Brain pericyte (primary cell): ENCODE measurements around the gene TCF7.

Experiments used
- DNase-seq: peaks from one replicate; pipeline ENCODE4 v3.0.0-alpha.2; 2012; ENCODE audit warnings: low read depth, low spot score

TCF7 gene

GRCh38 chr5:134177369-134178095 is 63.1 kb downstream of the TCF7 start:
- no peak for DNase-seq

DNA sequence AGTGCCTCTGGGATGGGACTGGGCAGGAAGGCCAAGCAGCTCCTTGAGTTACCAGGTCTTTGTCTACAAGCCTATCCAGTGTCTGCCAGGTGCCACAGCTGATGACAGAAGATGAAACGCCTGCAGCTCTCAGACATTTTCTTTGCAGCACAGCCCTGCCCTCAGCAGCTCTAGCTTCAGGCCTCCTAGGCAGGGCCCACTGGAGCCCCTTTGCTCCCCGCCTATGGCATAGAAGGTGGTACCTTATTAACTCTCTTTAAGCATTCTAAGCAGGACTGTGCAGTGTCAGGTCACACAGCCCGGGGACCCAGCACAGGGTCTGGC is 63.6 kb downstream of the TCF7 start:
- no peak for DNase-seq

DNA sequence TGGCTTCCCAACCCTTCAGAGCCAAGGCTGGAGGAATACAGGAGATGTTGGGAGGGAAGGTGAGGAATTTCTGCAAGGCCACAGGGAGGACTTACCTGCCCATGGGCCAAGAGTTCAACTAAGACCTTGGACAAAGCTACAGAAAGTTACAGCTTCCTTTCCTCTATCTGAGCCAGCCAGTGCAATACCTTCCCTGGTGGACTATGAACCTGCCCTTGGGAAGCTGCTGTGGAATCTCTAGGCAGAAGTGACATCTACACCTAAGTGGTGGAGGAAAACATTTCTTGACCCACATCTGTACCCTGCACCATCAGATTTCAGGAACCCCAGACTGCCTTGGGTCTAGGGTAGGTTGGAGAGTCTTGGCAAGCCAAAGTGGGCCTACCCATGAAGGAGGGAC is 69.0 kb downstream of the TCF7 start:
- DNase-seq: no peak

DNA sequence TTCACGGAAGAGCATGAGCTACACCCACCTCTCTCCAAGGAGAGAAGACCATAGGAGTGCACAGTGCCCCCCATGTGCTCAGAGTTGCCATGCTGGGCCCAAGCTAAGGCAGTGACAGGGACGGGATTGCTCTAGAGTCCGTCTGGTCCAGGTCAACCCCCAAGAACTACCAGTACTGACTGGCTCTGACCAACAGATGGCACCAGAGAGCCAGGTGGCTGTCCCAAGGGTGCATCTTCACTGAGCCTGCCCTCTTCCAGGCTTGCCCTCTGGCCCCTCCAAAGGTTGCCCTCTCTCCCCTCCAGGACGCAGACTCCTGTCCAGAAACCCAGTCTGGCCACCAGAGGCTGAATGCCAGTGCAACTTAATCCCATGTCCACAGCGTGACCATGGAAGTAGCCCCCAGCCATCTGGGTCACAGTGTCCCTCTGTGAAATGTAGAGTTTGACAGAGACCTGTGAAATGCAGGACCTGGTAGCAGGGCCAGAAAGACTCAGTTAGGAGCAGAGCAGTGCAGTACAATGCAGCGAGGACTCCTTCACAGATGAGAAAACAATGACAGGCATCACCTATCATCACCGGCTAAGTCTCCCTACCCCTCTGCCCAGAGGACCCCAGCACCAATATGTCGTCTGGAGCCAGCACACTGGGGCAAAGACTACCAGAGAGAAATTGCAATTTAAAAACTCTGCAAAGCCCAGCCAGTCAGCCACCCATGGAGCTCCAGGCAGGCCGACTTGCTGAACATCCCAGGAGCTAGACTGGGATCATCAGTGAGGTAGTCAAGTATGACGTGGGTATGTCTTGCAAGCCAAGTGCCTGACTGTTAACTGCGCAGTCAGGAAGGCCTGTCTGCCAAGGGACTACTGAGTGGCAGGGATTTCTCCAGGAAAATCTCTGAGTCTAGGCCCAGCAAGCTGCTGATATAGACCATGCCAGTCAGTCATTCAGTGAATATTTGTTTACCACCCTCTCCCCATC is 70.0 kb downstream of the TCF7 start:
- no peak for DNase-seq

DNA sequence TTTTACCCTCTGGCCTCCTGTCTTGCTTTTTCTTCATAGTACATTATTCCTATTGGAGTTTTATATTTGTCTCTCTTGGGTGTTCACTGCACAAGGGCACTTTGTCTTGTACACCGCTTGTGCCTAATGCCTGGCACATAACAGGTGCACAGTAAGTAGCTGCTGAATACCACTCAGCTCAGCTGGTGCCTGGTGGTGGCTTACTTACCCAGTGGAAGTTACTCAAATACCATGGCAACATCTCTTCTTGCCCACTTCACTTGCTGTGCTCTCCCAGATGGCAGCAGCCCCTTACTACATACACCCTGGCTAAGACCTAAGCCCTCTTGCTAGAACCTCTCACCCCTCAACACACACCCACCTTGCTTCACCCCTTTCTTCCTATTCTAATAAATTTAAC is 73.6 kb downstream of the TCF7 start:
- DNase-seq: no peak

DNA sequence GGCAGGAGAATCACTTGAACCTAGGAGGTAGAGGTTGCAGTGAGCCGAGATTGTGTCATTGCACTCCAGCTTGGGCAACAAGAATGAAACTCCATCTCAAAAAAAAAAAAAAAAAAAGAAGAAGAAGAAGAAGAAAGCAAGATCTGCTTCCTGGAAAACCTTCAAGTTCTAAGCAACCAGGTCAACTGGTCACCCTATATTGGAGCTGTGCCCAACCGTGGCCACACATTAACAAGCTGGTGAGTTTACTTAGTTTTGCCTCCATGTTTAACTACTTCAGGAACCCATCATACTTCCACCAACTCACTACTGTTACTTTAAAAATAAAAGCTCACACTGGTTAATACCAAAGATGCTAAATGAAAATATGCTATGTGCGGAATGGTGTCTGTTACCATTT is 74.5 kb downstream of the TCF7 start:
- DNase-seq: no peak

DNA sequence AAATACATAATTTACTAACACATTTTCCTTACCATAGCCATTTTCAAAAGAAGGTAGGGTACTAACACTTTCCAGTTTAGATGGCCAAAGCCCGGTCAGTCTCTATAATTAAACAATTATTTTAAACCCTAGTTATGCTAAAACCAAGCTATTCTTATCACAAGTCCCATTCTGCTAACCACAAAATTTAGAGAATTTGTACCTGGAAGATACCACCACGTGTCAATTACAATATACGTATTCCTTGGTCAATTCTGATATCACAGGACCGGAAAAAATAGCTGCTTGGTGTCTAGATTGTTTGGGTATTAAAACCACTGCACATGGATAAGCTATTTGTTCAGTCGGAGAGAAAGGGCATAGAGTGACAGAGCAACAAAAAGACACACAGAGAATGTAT is 81.2 kb downstream of the TCF7 start:
- no peak for DNase-seq
